ENCODE data around the gene SNX17.
A peak's percentile ranks its signal among the peaks of the same experiment; 100 is the strongest.
"Not testable (repeated sequence)": the region's sequence is repeated elsewhere in the genome, so short reads cannot be mapped to it uniquely, and the experiment has no call there.

Gene SNX17

GRCh38 chr2:27370026-27370815, at the start of gene SNX17, which contains the start of gene EIF2B4:
TSS of gene SNX17 (plus strand) at chr2:27370616. CDS start at chr2:27370744, 128 bp downstream.
TSS of gene EIF2B4 (minus strand) at chr2:27370338. CDS start at chr2:27370314, 24 bp downstream.
- FAIRE-seq: peak; percentile 57

GRCh38 chr2:27320958-27321543, 49.4 kb upstream of the SNX17 start:
- FAIRE-seq (peak; percentile 93), DNase-seq (ENCODE audit: low spot score) (peak; percentile 99)

More at GRCh38 chr2:27370026-27370815, at the start of gene SNX17, which contains the start of gene EIF2B4:
- DNase-seq (ENCODE audit: low spot score): peak; percentile 98

- no peak for FAIRE-seq
- DNase-seq (ENCODE audit: low spot score): peak; percentile 23
Measured at GRCh38 chr2:27322301-27322765, 48.1 kb upstream of the SNX17 start.

- FAIRE-seq: no peak
Measured at GRCh38 chr2:27322766-27323595, 47.4 kb upstream of the SNX17 start, which contains the start of gene MPV17. TSS of gene MPV17 (minus strand) at chr2:27323097. CDS start at chr2:27322517, 580 bp downstream.

GRCh38 chr2:27323596-27324285, 46.7 kb upstream of the SNX17 start:
- no peak for FAIRE-seq
- peak; percentile 7 for DNase-seq (ENCODE audit: low spot score)

More at GRCh38 chr2:27322766-27323595, 47.4 kb upstream of the SNX17 start, which contains the start of gene MPV17:
- DNase-seq (ENCODE audit: low spot score): peak; percentile 83

GRCh38 chr2:27324720-27325119, 45.7 kb upstream of the SNX17 start:
- DNase-seq (ENCODE audit: low spot score): no peak
- FAIRE-seq: no peak

- no peak for FAIRE-seq
- no peak for DNase-seq (ENCODE audit: low spot score)
Measured at GRCh38 chr2:27335311-27335710, 35.1 kb upstream of the SNX17 start.

GRCh38 chr2:27336173-27336572, 34.2 kb upstream of the SNX17 start:
- DNase-seq (ENCODE audit: low spot score) (no peak), FAIRE-seq (no peak)

- FAIRE-seq: no peak
Measured at GRCh38 chr2:27347641-27348040, 22.8 kb upstream of the SNX17 start.

GRCh38 chr2:27350106-27350693, 20.2 kb upstream of the SNX17 start:
- DNase-seq (ENCODE audit: low spot score) (no peak), FAIRE-seq (no peak)

More at GRCh38 chr2:27347641-27348040, 22.8 kb upstream of the SNX17 start:
- DNase-seq (ENCODE audit: low spot score): no peak

GRCh38 chr2:27351802-27352598, 18.4 kb upstream of the SNX17 start:
- FAIRE-seq (no peak), DNase-seq (ENCODE audit: low spot score) (no peak)

GRCh38 chr2:27353386-27353761, 17.0 kb upstream of the SNX17 start:
- FAIRE-seq; DNase-seq (ENCODE audit: low spot score): not testable (repeated sequence)

GRCh38 chr2:27353762-27354596, 16.4 kb upstream of the SNX17 start:
- FAIRE-seq (no peak), DNase-seq (ENCODE audit: low spot score) (no peak)

- no peak for DNase-seq (ENCODE audit: low spot score)
- no peak for FAIRE-seq
Measured at GRCh38 chr2:27354597-27354927, 15.9 kb upstream of the SNX17 start.

GRCh38 chr2:27356056-27356381, 14.4 kb upstream of the SNX17 start:
- DNase-seq (ENCODE audit: low spot score) (peak; percentile 46), FAIRE-seq (no peak)

- DNase-seq (ENCODE audit: low spot score) (peak; percentile 91), FAIRE-seq (peak; percentile 47)
Measured at GRCh38 chr2:27356382-27357181, 13.8 kb upstream of the SNX17 start, which contains the start of gene GTF3C2. TSS of gene GTF3C2 (minus strand) at chr2:27356764. CDS start at chr2:27343554, 13,210 bp downstream.

- FAIRE-seq (no peak), DNase-seq (ENCODE audit: low spot score) (no peak)
Measured at GRCh38 chr2:27362678-27363420, 7.6 kb upstream of the SNX17 start.

Data from RCC 7860 (cell line).